HCT116 (cell line): ENCODE data around the gene EHD4. TPM values are rescaled to one million over a fixed set of nuclear protein-coding genes. Genes with fewer than 3 reads are reported as not detected.
A peak's percentile ranks its signal among the peaks of the same experiment; 100 is the strongest.

Experiments used
- ATAC-seq: fragments of 200-7000 bp; cut with Tn5 transposase; 2 replicates; pipeline ENCODE4 v1.9.1; 2020; ENCODE audit warnings: mild to moderate bottlenecking, moderate library complexity
- BruUV-seq: library from RNA; stranded (reverse); fragments of 400-500 nt; replicated peaks from 2 replicates; lab custom pipeline; 2021; lab: Mats Ljungman, UMichigan
- CTCF ChIA-PET: fragments of 300-600 bp; sonication (Branson Sonifier 250); formaldehyde crosslinking; loops from one replicate; lab custom pipeline; 2021; ENCODE audit warnings: antibody characterized with exemption; lab: Charles Lee
- POLR2A ChIA-PET: fragments of 300-600, 350-600 bp; sonication (Branson Sonifier 250); formaldehyde crosslinking; loops from one replicate; lab custom pipeline; 2021; ENCODE audit warnings: antibody characterized with exemption; lab: Charles Lee
- RAD21 ChIA-PET, 2 experiments: fragments of 300-600 bp; sonication (Branson Sonifier 250); formaldehyde crosslinking; loops; one replicate each; lab custom pipeline; 2023; ENCODE audit warnings: low total read pairs in 2 of 2; ENCODE audit not compliant: uncharacterized antibody in 2 of 2, unreplicated experiment in 2 of 2, low non-redundant PET in 1 of 2; lab: Charles Lee
- DNase-seq: peaks from one replicate; pipeline ENCODE4 v3.0.0-alpha.2; 2010; ENCODE audit warnings: low read depth, low spot score
- H2AFZ ChIP-seq: fragments of 200-600 bp; shearing (Covaris generic), sonication (generic); 2 replicates; pipeline ENCODE4 v1.6.1; 2017; ENCODE audit warnings: low read depth, mixed run types, mixed read lengths, antibody characterized with exemption, low read length; ENCODE audit not compliant: poor library complexity, severe bottlenecking
- H3K27ac ChIP-seq: 2 replicates; pipeline ENCODE4 v1.5.1; 2012; ENCODE audit warnings: low read depth, low read length
- H3K27me3 ChIP-seq: fragments of 200-600 bp; sonication (generic); 2 replicates; pipeline ENCODE4 v1.6.1; 2016; ENCODE audit warnings: mixed run types, low read length, mixed read lengths; ENCODE audit not compliant: insufficient read depth
- H3K36me3 ChIP-seq, 2 experiments: fragments of 200-500 bp in 1 of 2; fragments of 200-600 bp in 1 of 2; sonication (Bioruptor generic) in 1 of 2; sonication (generic) in 1 of 2; 2 replicates each; pipeline versions ENCODE4 v1.5.1 to v1.6.1; 2014 to 2016; ENCODE audit warnings: low read length in 2 of 2, inconsistent platforms in 1 of 2, mixed read lengths in 1 of 2, mixed run types in 1 of 2; ENCODE audit not compliant: insufficient read depth in 2 of 2, control insufficient read depth in 1 of 2
- H3K4me1 ChIP-seq, 2 experiments: fragments of 200-600 bp in 1 of 2; sonication (generic) in 1 of 2; 2 replicates each; pipeline versions ENCODE4 v1.5.1 to v1.6.1; 2012 to 2017; ENCODE audit warnings: low read length in 2 of 2, inconsistent platforms in 1 of 2, mild to moderate bottlenecking in 1 of 2, mixed read lengths in 1 of 2, mixed run types in 1 of 2, moderate library complexity in 1 of 2; ENCODE audit not compliant: insufficient read depth in 2 of 2, control insufficient read depth in 1 of 2
- H3K4me2 ChIP-seq: fragments of 200-600 bp; sonication (generic); 2 replicates; pipeline ENCODE4 v1.6.1; 2017; ENCODE audit warnings: mixed run types, low read length, mixed read lengths
- H3K4me3 ChIP-seq, 2 experiments: fragments of 200-600 bp in 1 of 2; sonication (generic) in 1 of 2; replicated peaks in 1 of 2; 2 replicates each; pipeline ENCODE4 v1.5.1; 2011 to 2016; ENCODE audit warnings: low read length in 2 of 2, control low read depth in 1 of 2, low read depth in 1 of 2, mild to moderate bottlenecking in 1 of 2, mixed read lengths in 1 of 2, mixed run types in 1 of 2
- H3K79me2 ChIP-seq: fragments of 200-600 bp; sonication (generic); 2 replicates; pipeline ENCODE4 v1.6.1; 2017; ENCODE audit warnings: mild to moderate bottlenecking, mixed run types, low read length, moderate library complexity, mixed read lengths; ENCODE audit not compliant: insufficient read depth
- H3K9ac ChIP-seq: fragments of 200-600 bp; sonication (generic); 2 replicates; pipeline ENCODE4 v1.6.1; 2016; ENCODE audit warnings: low read length, mixed read lengths
- H3K9me2 ChIP-seq: fragments of 200-600 bp; sonication (generic), shearing (Covaris generic); 2 replicates; pipeline ENCODE4 v1.6.1; 2017; ENCODE audit warnings: mixed run types, mild to moderate bottlenecking, moderate library complexity; ENCODE audit not compliant: insufficient read depth
- H3K9me3 ChIP-seq, 2 experiments: fragments of 200-500 bp in 1 of 2; fragments of 200-600 bp in 1 of 2; sonication (Bioruptor generic) in 1 of 2; sonication (generic) in 1 of 2; 2 replicates each; pipeline ENCODE4 v1.6.1; 2014 to 2017; ENCODE audit warnings: low read length in 2 of 2, mixed read lengths in 2 of 2, inconsistent platforms in 1 of 2, low read depth in 1 of 2, mild to moderate bottlenecking in 1 of 2, mixed run types in 1 of 2, moderate library complexity in 1 of 2; ENCODE audit not compliant: control insufficient read depth in 1 of 2, insufficient read depth in 1 of 2
- H4K20me1 ChIP-seq: fragments of 200-600 bp; sonication (generic), shearing (Covaris generic); 2 replicates; pipeline ENCODE4 v1.6.1; 2017; ENCODE audit warnings: mixed run types, mild to moderate bottlenecking, moderate library complexity; ENCODE audit not compliant: insufficient read depth
- CBX3 ChIP-seq: IDR thresholded peaks from 2 replicates; pipeline ENCODE4 v1.6.1; 2012; ENCODE audit warnings: low read depth
- CEBPB ChIP-seq: IDR thresholded peaks from 2 replicates; pipeline ENCODE4 v1.6.1; 2012; ENCODE audit warnings: low read depth
- ELF1 ChIP-seq: IDR thresholded peaks from 2 replicates; pipeline ENCODE4 v1.6.1; 2012; ENCODE audit warnings: low read depth, borderline replicate concordance
- EZH2phosphoT487 ChIP-seq: fragments of 200-600 bp; IDR thresholded peaks from 2 replicates; pipeline ENCODE4 v1.6.1; 2018; ENCODE audit warnings: antibody characterized with exemption, borderline replicate concordance
- FOSL1 ChIP-seq: IDR thresholded peaks from 2 replicates; pipeline ENCODE4 v1.6.1; 2012; ENCODE audit warnings: low read depth
- JUND ChIP-seq: IDR thresholded peaks from 2 replicates; pipeline ENCODE4 v1.6.1; 2012
- POLR2A ChIP-seq: IDR thresholded peaks from 2 replicates; pipeline ENCODE4 v1.7.0; 2011; ENCODE audit warnings: borderline replicate concordance; ENCODE audit not compliant: insufficient read depth, insufficient read length; ENCODE audit errors: extremely low read depth
- POLR2AphosphoS5 ChIP-seq: IDR thresholded peaks from 2 replicates; pipeline ENCODE4 v1.6.1; 2011; ENCODE audit warnings: mild to moderate bottlenecking, low read depth, low read length, moderate library complexity
- RAD21 ChIP-seq: IDR thresholded peaks from 2 replicates; pipeline ENCODE4 v1.6.1; 2012; ENCODE audit warnings: low read depth, mild to moderate bottlenecking
- SIN3A ChIP-seq: IDR thresholded peaks from 2 replicates; pipeline ENCODE4 v1.6.1; 2012; ENCODE audit warnings: low read depth
- SP1 ChIP-seq: IDR thresholded peaks from 2 replicates; pipeline ENCODE4 v1.6.1; 2012; ENCODE audit warnings: low read depth
- SRF ChIP-seq: IDR thresholded peaks from 2 replicates; pipeline ENCODE4 v1.6.1; 2012; ENCODE audit warnings: low read depth
- TCF7L2 ChIP-seq: IDR thresholded peaks from 2 replicates; pipeline ENCODE4 v1.7.0; 2011; ENCODE audit warnings: borderline replicate concordance, inconsistent platforms; ENCODE audit not compliant: insufficient read depth, insufficient read length; ENCODE audit errors: extremely low read depth
- YY1 ChIP-seq: IDR thresholded peaks from 2 replicates; pipeline ENCODE4 v1.6.1; 2011; ENCODE audit warnings: low read length, low read depth, moderate library complexity, mild to moderate bottlenecking; ENCODE audit not compliant: insufficient replicate concordance; ENCODE audit errors: extremely low read depth
- ZFX ChIP-seq: fragments of 450-650 bp; IDR thresholded peaks from 2 replicates; pipeline ENCODE4 v1.6.1; 2017
- ZNF274 ChIP-seq: fragments of 200-500 bp; sonication (Bioruptor generic); IDR thresholded peaks from 2 replicates; pipeline ENCODE4 v1.6.1; 2014; ENCODE audit warnings: mild to moderate bottlenecking, low read depth, low read length, inconsistent platforms
- intact Hi-C: fragments of 100-400 bp; cut with micrococcal nuclease; formaldehyde crosslinking; loops from 2 replicates; pipeline ENCODE4 v1.10.0; 2022
- total RNA-seq: library from RNA; stranded (reverse); gene quantifications from one replicate; pipeline ENCODE4 v1.2.1, GENCODE V29; 2021; ENCODE audit not compliant: unreplicated experiment
- TF ChIP-seq, protein P1 (sequence below), 3 experiments: fragments of 200-600 bp in 1 of 3; sonication (generic) in 1 of 3; IDR thresholded peaks in 2 of 3; conservative IDR thresholded peaks in 1 of 3; 2 replicates each; pipeline ENCODE4 v1.5.1; 2012 to 2017; ENCODE audit warnings: low read depth in 2 of 3, low read length in 2 of 3, antibody characterized with exemption in 1 of 3, borderline replicate concordance in 1 of 3, control low read depth in 1 of 3, mild to moderate bottlenecking in 1 of 3, mixed read lengths in 1 of 3, mixed run types in 1 of 3, moderate library complexity in 1 of 3; ENCODE audit not compliant: insufficient read depth in 1 of 3
- TF ChIP-seq, protein P2 (sequence below): IDR thresholded peaks from 2 replicates; pipeline ENCODE4 v1.6.1; 2011; ENCODE audit warnings: mild to moderate bottlenecking, low read length, moderate library complexity; ENCODE audit not compliant: insufficient replicate concordance; ENCODE audit errors: extremely low read depth
- TF ChIP-seq, protein P3 (sequence below): IDR thresholded peaks from 2 replicates; pipeline ENCODE4 v1.6.1; 2012
- TF ChIP-seq, protein P4 (sequence below): IDR thresholded peaks from 2 replicates; pipeline ENCODE4 v1.6.1; 2012; ENCODE audit warnings: low read depth

The EHD4 gene
- total RNA-seq, 1 experiment from 2014 or later, result 28.0 TPM

DNA sequence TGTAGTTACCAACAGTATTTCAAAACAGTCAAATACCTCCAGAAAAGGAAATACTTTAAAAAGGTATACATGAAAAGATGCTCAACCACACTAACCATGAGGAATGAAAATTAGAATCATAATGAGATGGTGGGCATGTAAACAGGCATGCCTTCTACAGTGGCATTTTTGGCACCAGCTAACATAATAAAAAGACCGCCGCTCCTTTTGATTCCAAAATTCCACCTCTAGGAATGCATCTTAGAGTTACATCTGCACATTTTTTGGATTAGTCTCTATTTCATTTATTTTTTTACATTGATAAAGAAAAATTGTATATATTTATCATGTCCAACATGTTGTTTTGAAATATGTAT lies 41.5 kb downstream of the EHD4 start:
- DNase-seq, result no peak
- RAD21 ChIA-PET, result no interaction called here
- POLR2A ChIA-PET, result interaction anchor here (1.5 kb wide), 1 partner anchor 10 kb away, joined by 4 read pairs; no protein-coding TSS in a partner anchor
- no peak overlapping the region for H3K9ac ChIP-seq
- H3K4me3 ChIP-seq, result no peak overlapping the region
- ATAC-seq, result no peak
- intact Hi-C loops, result no loop called here
- TF ChIP-seq CBX3 (no peak), POLR2AphosphoS5 (no peak), JUND (no peak), SRF (no peak), EZH2phosphoT487 (no peak), FOSL1 (no peak), TCF7L2 (no peak), ZNF274 (no peak), ELF1 (no peak), SIN3A (no peak), RAD21 (no peak), POLR2A (no peak), YY1 (no peak), SP1 (no peak), CEBPB (no peak), ZFX (no peak)
- TF ChIP-seq, protein P1, sequence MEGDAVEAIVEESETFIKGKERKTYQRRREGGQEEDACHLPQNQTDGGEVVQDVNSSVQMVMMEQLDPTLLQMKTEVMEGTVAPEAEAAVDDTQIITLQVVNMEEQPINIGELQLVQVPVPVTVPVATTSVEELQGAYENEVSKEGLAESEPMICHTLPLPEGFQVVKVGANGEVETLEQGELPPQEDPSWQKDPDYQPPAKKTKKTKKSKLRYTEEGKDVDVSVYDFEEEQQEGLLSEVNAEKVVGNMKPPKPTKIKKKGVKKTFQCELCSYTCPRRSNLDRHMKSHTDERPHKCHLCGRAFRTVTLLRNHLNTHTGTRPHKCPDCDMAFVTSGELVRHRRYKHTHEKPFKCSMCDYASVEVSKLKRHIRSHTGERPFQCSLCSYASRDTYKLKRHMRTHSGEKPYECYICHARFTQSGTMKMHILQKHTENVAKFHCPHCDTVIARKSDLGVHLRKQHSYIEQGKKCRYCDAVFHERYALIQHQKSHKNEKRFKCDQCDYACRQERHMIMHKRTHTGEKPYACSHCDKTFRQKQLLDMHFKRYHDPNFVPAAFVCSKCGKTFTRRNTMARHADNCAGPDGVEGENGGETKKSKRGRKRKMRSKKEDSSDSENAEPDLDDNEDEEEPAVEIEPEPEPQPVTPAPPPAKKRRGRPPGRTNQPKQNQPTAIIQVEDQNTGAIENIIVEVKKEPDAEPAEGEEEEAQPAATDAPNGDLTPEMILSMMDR (IDR thresholded peaks at IDR 0.05 in 2 of 3, conservative IDR thresholded peaks at IDR 0.05 in 1 of 3; ENCODE audit: borderline replicate concordance in 1 of 3, insufficient read depth in 1 of 3, low read depth in 2 of 3, low read length in 2 of 3), result no peak
- TF ChIP-seq, protein P2, sequence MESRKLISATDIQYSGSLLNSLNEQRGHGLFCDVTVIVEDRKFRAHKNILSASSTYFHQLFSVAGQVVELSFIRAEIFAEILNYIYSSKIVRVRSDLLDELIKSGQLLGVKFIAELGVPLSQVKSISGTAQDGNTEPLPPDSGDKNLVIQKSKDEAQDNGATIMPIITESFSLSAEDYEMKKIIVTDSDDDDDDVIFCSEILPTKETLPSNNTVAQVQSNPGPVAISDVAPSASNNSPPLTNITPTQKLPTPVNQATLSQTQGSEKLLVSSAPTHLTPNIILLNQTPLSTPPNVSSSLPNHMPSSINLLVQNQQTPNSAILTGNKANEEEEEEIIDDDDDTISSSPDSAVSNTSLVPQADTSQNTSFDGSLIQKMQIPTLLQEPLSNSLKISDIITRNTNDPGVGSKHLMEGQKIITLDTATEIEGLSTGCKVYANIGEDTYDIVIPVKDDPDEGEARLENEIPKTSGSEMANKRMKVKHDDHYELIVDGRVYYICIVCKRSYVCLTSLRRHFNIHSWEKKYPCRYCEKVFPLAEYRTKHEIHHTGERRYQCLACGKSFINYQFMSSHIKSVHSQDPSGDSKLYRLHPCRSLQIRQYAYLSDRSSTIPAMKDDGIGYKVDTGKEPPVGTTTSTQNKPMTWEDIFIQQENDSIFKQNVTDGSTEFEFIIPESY, result no peak
- TF ChIP-seq, protein P3, sequence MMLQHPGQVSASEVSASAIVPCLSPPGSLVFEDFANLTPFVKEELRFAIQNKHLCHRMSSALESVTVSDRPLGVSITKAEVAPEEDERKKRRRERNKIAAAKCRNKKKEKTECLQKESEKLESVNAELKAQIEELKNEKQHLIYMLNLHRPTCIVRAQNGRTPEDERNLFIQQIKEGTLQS, result no peak
- TF ChIP-seq, protein P4, sequence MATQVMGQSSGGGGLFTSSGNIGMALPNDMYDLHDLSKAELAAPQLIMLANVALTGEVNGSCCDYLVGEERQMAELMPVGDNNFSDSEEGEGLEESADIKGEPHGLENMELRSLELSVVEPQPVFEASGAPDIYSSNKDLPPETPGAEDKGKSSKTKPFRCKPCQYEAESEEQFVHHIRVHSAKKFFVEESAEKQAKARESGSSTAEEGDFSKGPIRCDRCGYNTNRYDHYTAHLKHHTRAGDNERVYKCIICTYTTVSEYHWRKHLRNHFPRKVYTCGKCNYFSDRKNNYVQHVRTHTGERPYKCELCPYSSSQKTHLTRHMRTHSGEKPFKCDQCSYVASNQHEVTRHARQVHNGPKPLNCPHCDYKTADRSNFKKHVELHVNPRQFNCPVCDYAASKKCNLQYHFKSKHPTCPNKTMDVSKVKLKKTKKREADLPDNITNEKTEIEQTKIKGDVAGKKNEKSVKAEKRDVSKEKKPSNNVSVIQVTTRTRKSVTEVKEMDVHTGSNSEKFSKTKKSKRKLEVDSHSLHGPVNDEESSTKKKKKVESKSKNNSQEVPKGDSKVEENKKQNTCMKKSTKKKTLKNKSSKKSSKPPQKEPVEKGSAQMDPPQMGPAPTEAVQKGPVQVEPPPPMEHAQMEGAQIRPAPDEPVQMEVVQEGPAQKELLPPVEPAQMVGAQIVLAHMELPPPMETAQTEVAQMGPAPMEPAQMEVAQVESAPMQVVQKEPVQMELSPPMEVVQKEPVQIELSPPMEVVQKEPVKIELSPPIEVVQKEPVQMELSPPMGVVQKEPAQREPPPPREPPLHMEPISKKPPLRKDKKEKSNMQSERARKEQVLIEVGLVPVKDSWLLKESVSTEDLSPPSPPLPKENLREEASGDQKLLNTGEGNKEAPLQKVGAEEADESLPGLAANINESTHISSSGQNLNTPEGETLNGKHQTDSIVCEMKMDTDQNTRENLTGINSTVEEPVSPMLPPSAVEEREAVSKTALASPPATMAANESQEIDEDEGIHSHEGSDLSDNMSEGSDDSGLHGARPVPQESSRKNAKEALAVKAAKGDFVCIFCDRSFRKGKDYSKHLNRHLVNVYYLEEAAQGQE, result no peak
- CTCF ChIA-PET, result no interaction called here
- H3K27ac ChIP-seq, result no peak overlapping the region
- H2AFZ ChIP-seq, result no peak overlapping the region
- no peaks in the 10 kb centered on the region for H3K9me2 ChIP-seq
- no TSS peak for BruUV-seq
- no peaks in the 10 kb centered on the region for H4K20me1 ChIP-seq
- H3K79me2 ChIP-seq, result peaks cover 55% of the 10 kb centered on the region; the same call in 1 of the 2 replicates
- H3K4me2 ChIP-seq, result peak overlapping the region; percentile 39; the same call in 1 of the 2 replicates
- peaks cover 0 to under 1% of the 10 kb centered on the region in 2 experiments; a peak in 1 of 4 replicates for H3K36me3 ChIP-seq
- H3K9me3 ChIP-seq, result no peaks in the 10 kb centered on the region; a peak in 1 of 4 replicates
- H3K27me3 ChIP-seq, result no peaks in the 10 kb centered on the region
- peaks cover 42 to 67% of the 10 kb centered on the region in 2 experiments for H3K4me1 ChIP-seq
